ENCODE data around the gene SPAG16. TPM values are rescaled to one million over a fixed set of nuclear protein-coding genes. Genes with fewer than 3 reads are reported as not detected.

The SPAG16 gene
- total RNA-seq, 1 experiment from 2014 or later: 17.3 TPM

DNA sequence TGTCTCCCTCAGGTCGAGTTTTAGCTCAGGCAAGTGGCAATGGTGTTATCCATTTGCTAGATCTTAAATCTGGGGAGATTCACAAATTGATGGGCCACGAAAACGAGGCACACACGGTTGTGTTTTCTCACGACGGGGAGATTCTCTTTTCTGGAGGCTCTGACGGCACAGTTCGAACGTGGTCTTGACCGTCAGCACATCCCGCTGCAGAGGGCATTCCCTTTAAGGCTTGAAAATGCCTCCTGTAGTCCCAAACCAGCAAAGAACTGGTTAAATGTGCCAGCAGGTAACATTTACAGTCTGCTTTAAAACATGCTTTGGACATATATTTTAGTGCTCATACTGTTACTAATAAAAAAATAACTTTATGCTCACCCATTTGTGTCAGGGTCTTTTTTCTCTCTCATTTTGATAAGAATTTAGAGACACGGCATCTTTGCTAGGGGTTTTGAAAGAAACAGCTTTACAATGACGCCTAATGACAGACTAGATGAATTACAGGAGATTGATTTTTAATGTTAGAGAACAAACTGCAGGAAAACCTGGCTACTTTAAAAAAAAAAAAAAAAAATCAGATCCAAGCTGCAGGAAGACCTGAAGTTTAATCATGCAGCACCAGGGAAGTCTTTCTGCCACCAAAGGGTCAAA, 1126.0 kb downstream of the SPAG16 start:
- Histone ChIP-seq H3K23me2 (ENCODE audit: insufficient read length, low read depth, low read length, poor library complexity, severe bottlenecking) (no peaks in the 10 kb centered on the region), H4K5ac (ENCODE audit: insufficient read length, low read depth, low read length) (no peak overlapping the region), H2BK5ac (ENCODE audit: insufficient read length, low read length) (no peak overlapping the region), H3K14ac (ENCODE audit: insufficient read depth, low read length) (no peak overlapping the region), H3K79me2 (ENCODE audit: insufficient read depth, low read length) (no peaks in the 10 kb centered on the region), H3T11ph (ENCODE audit: low read length) (no peak overlapping the region), H3K56ac (ENCODE audit: insufficient read length, low read depth, low read length) (no peak overlapping the region), H3K9ac (ENCODE audit: extremely low read depth, insufficient read length, low read length) (no peak overlapping the region), H2AK5ac (ENCODE audit: insufficient read length, low read length) (no peak overlapping the region), H3K23ac (ENCODE audit: insufficient read length, low read depth, low read length) (no peak overlapping the region), H3K27me3 (ENCODE audit: insufficient read depth, low read length) (no peaks in the 10 kb centered on the region), H2BK120ac (ENCODE audit: low read depth, low read length, poor library complexity, severe bottlenecking) (no peak overlapping the region), H2BK15ac (ENCODE audit: low read depth, low read length) (no peak overlapping the region), H2BK20ac (ENCODE audit: low read depth, low read length, poor library complexity, severe bottlenecking) (no peak overlapping the region), H3K79me1 (ENCODE audit: insufficient read depth, low read depth, low read length, poor library complexity, severe bottlenecking) (no peaks in the 10 kb centered on the region), H2AFZ (ENCODE audit: low read length) (no peak overlapping the region), H4K8ac (replicated peaks; ENCODE audit: insufficient read length, low read depth, low read length) (no peak overlapping the region), H4K20me1 (ENCODE audit: control insufficient read depth, insufficient read depth, insufficient read length) (no peaks in the 10 kb centered on the region), H3K4me1 (ENCODE audit: insufficient read depth, low read length) (no peaks in the 10 kb centered on the region), H3K27ac (ENCODE audit: insufficient read length, low read depth, low read length) (no peak overlapping the region), H3K4me2 (ENCODE audit: insufficient read depth, insufficient read length, low read length) (no peak overlapping the region), H3K4ac (ENCODE audit: low read depth, low read length) (no peak overlapping the region), H2BK12ac (ENCODE audit: insufficient read length, low read depth, low read length) (no peak overlapping the region), H3K18ac (ENCODE audit: insufficient read length, low read depth, low read length) (no peak overlapping the region), H4K91ac (ENCODE audit: insufficient read length, low read depth, low read length) (no peak overlapping the region), H3K9me3 (ENCODE audit: control insufficient read depth, low read depth, low read length) (no peaks in the 10 kb centered on the region)
- Mint-ChIP-seq H3K27me3 (ENCODE audit: low read depth) (peaks cover 12% of the 10 kb centered on the region; the same call in 1 of the 2 replicates), H3K4me1 (peaks cover 0 to 3% of the 10 kb centered on the region in 2 experiments; a peak in 1 of 4 replicates), H3K4me3 (no peak overlapping the region), H3K36me3 (ENCODE audit: insufficient read depth in 1 of 3, low read depth in 3 of 3) (no peaks in the 10 kb centered on the region), H3K9me3 (no peaks in the 10 kb centered on the region), H3K27ac (no peak overlapping the region)
- DNase-seq: no peak
- TF ChIP-seq, protein P1, sequence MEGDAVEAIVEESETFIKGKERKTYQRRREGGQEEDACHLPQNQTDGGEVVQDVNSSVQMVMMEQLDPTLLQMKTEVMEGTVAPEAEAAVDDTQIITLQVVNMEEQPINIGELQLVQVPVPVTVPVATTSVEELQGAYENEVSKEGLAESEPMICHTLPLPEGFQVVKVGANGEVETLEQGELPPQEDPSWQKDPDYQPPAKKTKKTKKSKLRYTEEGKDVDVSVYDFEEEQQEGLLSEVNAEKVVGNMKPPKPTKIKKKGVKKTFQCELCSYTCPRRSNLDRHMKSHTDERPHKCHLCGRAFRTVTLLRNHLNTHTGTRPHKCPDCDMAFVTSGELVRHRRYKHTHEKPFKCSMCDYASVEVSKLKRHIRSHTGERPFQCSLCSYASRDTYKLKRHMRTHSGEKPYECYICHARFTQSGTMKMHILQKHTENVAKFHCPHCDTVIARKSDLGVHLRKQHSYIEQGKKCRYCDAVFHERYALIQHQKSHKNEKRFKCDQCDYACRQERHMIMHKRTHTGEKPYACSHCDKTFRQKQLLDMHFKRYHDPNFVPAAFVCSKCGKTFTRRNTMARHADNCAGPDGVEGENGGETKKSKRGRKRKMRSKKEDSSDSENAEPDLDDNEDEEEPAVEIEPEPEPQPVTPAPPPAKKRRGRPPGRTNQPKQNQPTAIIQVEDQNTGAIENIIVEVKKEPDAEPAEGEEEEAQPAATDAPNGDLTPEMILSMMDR (conservative IDR thresholded peaks at IDR 0.05): 0 out of 3 replicates have a peak, but pooled peaks have one; percentile 20
- WGBS (ENCODE audit: extremely low coverage, insufficient read length, low lambda C conversion rate): no CpG with 5 or more reads among the region's 13 CpGs

Measured in H9 (cell line).